PC-3 (cell line): ENCODE data around the gene SNX7. TPM values are rescaled to one million over a fixed set of nuclear protein-coding genes. Genes with fewer than 3 reads are reported as not detected.

Experiments
- ATAC-seq: fragments of 200-7000 bp; cut with Tn5 transposase; 2 replicates; pipeline ENCODE4 v1.9.1; 2020; ENCODE audit warnings: mild to moderate bottlenecking, moderate library complexity
- BruUV-seq: library from RNA; stranded (reverse); fragments of 400-500 nt; replicated peaks from 2 replicates; lab custom pipeline; 2021; lab: Mats Ljungman, UMichigan
- CTCF ChIA-PET: fragments of 300-600 bp; sonication (Branson Sonifier 250); formaldehyde crosslinking; loops from one replicate; lab custom pipeline; 2022; ENCODE audit warnings: antibody characterized with exemption; lab: Charles Lee
- POLR2A ChIA-PET: fragments of 300-600 bp; sonication (Branson Sonifier 250); formaldehyde crosslinking; loops from one replicate; lab custom pipeline; 2022; ENCODE audit warnings: antibody characterized with exemption; ENCODE audit not compliant: unreplicated experiment; lab: Charles Lee
- DNase-seq: peaks from one replicate; pipeline ENCODE4 v3.0.0-alpha.2; 2015
- H2AFZ ChIP-seq: fragments of 300-600 bp; sonication (generic); 2 replicates; pipeline ENCODE4 v1.6.0; 2016; ENCODE audit warnings: antibody characterized with exemption, low read length
- H3F3A ChIP-seq: fragments of 300-600 bp; sonication (generic); one replicate; pipeline ENCODE4 v1.6.0; 2017; ENCODE audit warnings: antibody characterized with exemption, low read length, control low read depth, mild to moderate bottlenecking; ENCODE audit not compliant: unreplicated experiment
- H3K27ac ChIP-seq: fragments of 300-600 bp; sonication (generic); 2 replicates; pipeline ENCODE4 v1.5.1; 2016; ENCODE audit warnings: mild to moderate bottlenecking, low read length
- H3K27me3 ChIP-seq: fragments of 300-600 bp; sonication (generic); 2 replicates; pipeline ENCODE4 v1.6.1; 2016; ENCODE audit warnings: low read length, mixed read lengths
- H3K36me3 ChIP-seq: fragments of 300-600 bp; sonication (generic); 2 replicates; pipeline ENCODE4 v1.6.1; 2016; ENCODE audit warnings: low read depth, mixed run types, low read length, mixed read lengths
- H3K4me1 ChIP-seq: fragments of 300-600 bp; sonication (generic); 2 replicates; pipeline ENCODE4 v1.5.1; 2016; ENCODE audit warnings: low read length; ENCODE audit not compliant: insufficient read depth
- H3K4me2 ChIP-seq: fragments of 300-600 bp; sonication (generic); 2 replicates; pipeline ENCODE4 v1.6.0; 2016; ENCODE audit warnings: low read length
- H3K4me3 ChIP-seq: fragments of 300-600 bp; sonication (generic); 2 replicates; pipeline ENCODE4 v1.5.1; 2016; ENCODE audit warnings: mild to moderate bottlenecking, low read length, mixed read lengths
- H3K79me2 ChIP-seq: fragments of 300-600 bp; sonication (generic); 2 replicates; pipeline ENCODE4 v1.6.1; 2017; ENCODE audit warnings: low read length, mixed read lengths
- H3K9ac ChIP-seq: fragments of 300-600 bp; sonication (generic); 2 replicates; pipeline ENCODE4 v1.6.0; 2016; ENCODE audit warnings: mild to moderate bottlenecking, low read length
- H3K9me2 ChIP-seq: fragments of 300-600 bp; sonication (generic); replicated peaks from 2 replicates; pipeline ENCODE4 v1.6.1; 2016; ENCODE audit warnings: mixed run types, low read length, mixed read lengths
- H3K9me3 ChIP-seq: fragments of 300-600 bp; sonication (generic); 2 replicates; pipeline ENCODE4 v1.6.1; 2016; ENCODE audit warnings: low read length, mixed read lengths
- H4K20me1 ChIP-seq: fragments of 300-600 bp; sonication (generic); 2 replicates; pipeline ENCODE4 v1.6.1; 2016; ENCODE audit warnings: low read length, mixed read lengths
- CTCF ChIP-seq: fragments of 300-600 bp; sonication (generic); conservative IDR thresholded peaks from 2 replicates; pipeline ENCODE4 v1.5.1; 2017; ENCODE audit warnings: antibody characterized with exemption, low read depth, mild to moderate bottlenecking, low read length
- EZH2 ChIP-seq: fragments of 300-600 bp; sonication (generic); IDR thresholded peaks from one replicate; pipeline ENCODE4 v1.6.1; 2017; ENCODE audit warnings: antibody characterized with exemption, mild to moderate bottlenecking, low read length; ENCODE audit not compliant: unreplicated experiment
- EZH2phosphoT487 ChIP-seq: fragments of 300-600 bp; sonication (generic); IDR thresholded peaks from 2 replicates; pipeline ENCODE4 v1.6.1; 2018; ENCODE audit warnings: mild to moderate bottlenecking, antibody characterized with exemption, low read length, borderline replicate concordance
- intact Hi-C: fragments of 100-400 bp; cut with micrococcal nuclease; formaldehyde crosslinking; loops from 2 replicates; pipeline ENCODE4 v1.9.0; 2023
- total RNA-seq: library from RNA; depleted of rRNA; stranded (reverse); fragments of >200 nt; gene quantifications from 2 replicates; pipeline ENCODE4 v1.2.3, GENCODE V29; 2014

Gene SNX7
- total RNA-seq, 1 experiment from 2014 or later, result 43.3 TPM

GRCh38 chr1:98764485-98764884 is 103.0 kb downstream of the SNX7 start:
- H3K27me3 ChIP-seq, result no peaks in the 10 kb centered on the region
- no peaks in the 10 kb centered on the region for H3K9me3 ChIP-seq
- no peaks in the 10 kb centered on the region for H3K9me2 ChIP-seq
- no peak overlapping the region for H3K4me2 ChIP-seq
- H3K27ac ChIP-seq, result no peak overlapping the region
- no peaks in the 10 kb centered on the region for H3K79me2 ChIP-seq
- H3K4me3 ChIP-seq, result no peak overlapping the region
- ChIA-PET POLR2A (no interaction called here), CTCF (interaction anchor here (1.0 kb wide), 1 partner anchor 15 kb away, joined by 3 read pairs; no protein-coding TSS in a partner anchor)
- intact Hi-C loops, result no loop called here
- no peaks in the 10 kb centered on the region for H4K20me1 ChIP-seq
- no peak overlapping the region for H2AFZ ChIP-seq
- ATAC-seq (no peak), DNase-seq (no peak)
- H3K9ac ChIP-seq, result no peak overlapping the region
- no peaks in the 10 kb centered on the region for H3K36me3 ChIP-seq
- H3F3A ChIP-seq, result no peaks in the 10 kb centered on the region
- no peaks in the 10 kb centered on the region for H3K4me1 ChIP-seq
- no TSS peak for BruUV-seq
- no peak for TF ChIP-seq EZH2
- TF ChIP-seq EZH2phosphoT487, result no peak
- TF ChIP-seq CTCF, result no peak

GRCh38 chr1:98766255-98766654 is 104.7 kb downstream of the SNX7 start:
- POLR2A ChIA-PET, result no interaction called here
- intact Hi-C loops, result no loop called here

GRCh38 chr1:98769162-98769561 is 107.6 kb downstream of the SNX7 start:
- CTCF ChIA-PET, result no interaction called here
- POLR2A ChIA-PET, result no interaction called here
- no peaks in the 10 kb centered on the region for H3K79me2 ChIP-seq
- no peak overlapping the region for H2AFZ ChIP-seq
- ATAC-seq (no peak), DNase-seq (no peak)
- H3K27ac ChIP-seq, result no peak overlapping the region
- no peak overlapping the region for H3K4me2 ChIP-seq
- no peaks in the 10 kb centered on the region for H3K9me3 ChIP-seq
- no peaks in the 10 kb centered on the region for H3K36me3 ChIP-seq
- H3K4me3 ChIP-seq, result no peak overlapping the region
- no peak for TF ChIP-seq EZH2phosphoT487
- no peak for TF ChIP-seq EZH2
- no peak for TF ChIP-seq CTCF
- H3K4me1 ChIP-seq, result no peaks in the 10 kb centered on the region
- no peaks in the 10 kb centered on the region for H3K27me3 ChIP-seq
- H4K20me1 ChIP-seq, result no peaks in the 10 kb centered on the region
- no peaks in the 10 kb centered on the region for H3K9me2 ChIP-seq
- no TSS peak for BruUV-seq
- intact Hi-C loops, result no loop called here
- no peaks in the 10 kb centered on the region for H3F3A ChIP-seq
- H3K9ac ChIP-seq, result no peak overlapping the region

More at GRCh38 chr1:98766255-98766654, 104.7 kb downstream of the SNX7 start:
- no peak overlapping the region for H3K9ac ChIP-seq
- H3K4me2 ChIP-seq, result no peak overlapping the region
- TF ChIP-seq EZH2 (no peak), CTCF (no peak), EZH2phosphoT487 (no peak)
- DNase-seq, result no peak
- no peak overlapping the region for H3K27ac ChIP-seq
- ATAC-seq, result no peak
- H3K27me3 ChIP-seq, result no peaks in the 10 kb centered on the region
- no peaks in the 10 kb centered on the region for H3K4me1 ChIP-seq
- H4K20me1 ChIP-seq, result no peaks in the 10 kb centered on the region
- no peak overlapping the region for H2AFZ ChIP-seq
- no peak overlapping the region for H3K4me3 ChIP-seq
- no peaks in the 10 kb centered on the region for H3K9me2 ChIP-seq
- no TSS peak for BruUV-seq
- H3F3A ChIP-seq, result no peaks in the 10 kb centered on the region
- no peaks in the 10 kb centered on the region for H3K9me3 ChIP-seq
- CTCF ChIA-PET, result no interaction called here
- no peaks in the 10 kb centered on the region for H3K79me2 ChIP-seq
- no peaks in the 10 kb centered on the region for H3K36me3 ChIP-seq
